Erythroblast (primary cell): ENCODE data around the gene TSHZ2.

Experiments used
- GATA1 ChIP-seq: IDR thresholded peaks from 2 replicates; pipeline ENCODE4 v1.6.1; 2011; ENCODE audit warnings: low read depth, mild to moderate bottlenecking, control low read depth, low read length, moderate library complexity
- POLR2A ChIP-seq: IDR thresholded peaks from 2 replicates; pipeline ENCODE4 v1.6.1; 2011; ENCODE audit warnings: mild to moderate bottlenecking, low read length

DNA sequence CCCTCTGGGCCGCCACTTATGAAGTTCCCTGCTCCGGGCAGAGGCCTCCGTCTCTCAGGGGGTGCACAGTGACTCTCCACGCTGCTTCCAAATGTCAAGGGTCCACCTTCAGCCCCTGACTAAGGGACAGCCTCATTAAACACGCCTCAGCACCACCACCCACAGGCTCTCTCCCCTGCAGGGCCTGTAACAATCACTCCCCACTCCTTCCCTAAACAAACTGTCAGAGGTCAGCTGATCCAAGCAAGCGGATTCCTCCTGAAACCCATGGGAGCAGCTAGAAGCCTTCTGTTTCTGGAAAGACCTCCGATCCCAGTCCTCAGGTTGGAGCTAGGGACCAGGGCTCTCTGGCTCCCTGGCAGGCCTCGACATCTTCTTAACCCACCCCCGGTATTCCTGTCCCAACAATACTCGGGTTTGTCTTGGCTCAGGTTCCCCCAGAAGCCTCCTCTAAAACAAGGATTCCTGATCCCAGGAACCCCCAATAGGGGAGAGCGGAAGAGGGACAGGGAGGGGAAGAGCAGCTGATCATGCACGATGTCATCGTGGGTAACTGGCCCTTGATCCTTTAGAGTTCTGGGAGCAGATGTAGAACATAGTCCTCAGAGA is 440.5 kb downstream of the TSHZ2 start:
- TF ChIP-seq POLR2A (no peak), GATA1 (no peak)
